Keratinocyte (primary cell): ENCODE data around the gene MUC4. TPM values are rescaled to one million over a fixed set of nuclear protein-coding genes. Genes with fewer than 3 reads are reported as not detected.

Experiments
- DNase-seq: peaks from one replicate; pipeline ENCODE4 v3.0.0-alpha.2; 2011; ENCODE audit warnings: low read depth, missing footprints, low spot score
- FAIRE-seq: peaks from 2 replicates; lab custom pipeline; 2011; peaks lifted over from hg19 to GRCh38; lab: Jason Lieb, UNC
- H2AFZ ChIP-seq: 2 replicates; pipeline ENCODE4 v1.6.0; 2012; ENCODE audit warnings: low read length, control low read depth, inconsistent platforms; ENCODE audit not compliant: control insufficient read depth
- H3K27ac ChIP-seq: 2 replicates; pipeline ENCODE4 v1.5.1; 2011; ENCODE audit warnings: low read length; ENCODE audit not compliant: control insufficient read depth, insufficient read depth
- H3K27me3 ChIP-seq: 3 replicates; pipeline ENCODE4 v1.6.0; 2011; ENCODE audit warnings: low read length; ENCODE audit not compliant: control insufficient read depth, insufficient read depth; ENCODE audit errors: extremely low read depth
- H3K36me3 ChIP-seq, 2 experiments: 2 replicates in 1 of 2; 3 replicates in 1 of 2; pipeline ENCODE4 v1.5.1; 2011; ENCODE audit warnings: low read length in 2 of 2, mild to moderate bottlenecking in 1 of 2; ENCODE audit not compliant: control insufficient read depth in 2 of 2, insufficient read depth in 2 of 2; ENCODE audit errors: extremely low read depth in 1 of 2
- H3K4me1 ChIP-seq: 3 replicates; pipeline ENCODE4 v1.5.1; 2011; ENCODE audit warnings: low read length; ENCODE audit not compliant: control insufficient read depth, insufficient read depth; ENCODE audit errors: extremely low read depth
- H3K4me2 ChIP-seq: 3 replicates; pipeline ENCODE4 v1.6.0; 2011; ENCODE audit warnings: low read depth, low read length; ENCODE audit not compliant: control insufficient read depth, insufficient read depth; ENCODE audit errors: extremely low read depth
- H3K4me3 ChIP-seq, 3 experiments: fragments of 200-600 bp in 1 of 3; sonication (generic) in 1 of 3; 2 replicates in 2 of 3; 3 replicates in 1 of 3; pipeline ENCODE4 v1.5.1; 2011 to 2016; ENCODE audit warnings: low read length in 3 of 3, mild to moderate bottlenecking in 3 of 3, control low read depth in 2 of 3, inconsistent platforms in 1 of 3, low read depth in 1 of 3, mixed read lengths in 1 of 3, mixed run types in 1 of 3, moderate library complexity in 1 of 3; ENCODE audit not compliant: control insufficient read depth in 2 of 3, insufficient read depth in 2 of 3; ENCODE audit errors: extremely low read depth in 1 of 3
- H3K79me2 ChIP-seq: 2 replicates; pipeline ENCODE4 v1.6.0; 2012; ENCODE audit warnings: low read length; ENCODE audit not compliant: control insufficient read depth, insufficient read depth
- H3K9ac ChIP-seq: 3 replicates; pipeline ENCODE4 v1.6.0; 2011; ENCODE audit warnings: low read length; ENCODE audit not compliant: control insufficient read depth, insufficient read depth; ENCODE audit errors: extremely low read depth
- H3K9me1 ChIP-seq: 3 replicates; pipeline ENCODE4 v1.6.0; 2011; ENCODE audit warnings: low read length; ENCODE audit not compliant: control insufficient read depth, insufficient read depth; ENCODE audit errors: extremely low read depth
- H3K9me3 ChIP-seq: 2 replicates; pipeline ENCODE4 v1.5.1; 2012; ENCODE audit warnings: low read depth, low read length; ENCODE audit not compliant: control insufficient read depth
- H4K20me1 ChIP-seq: 3 replicates; pipeline ENCODE4 v1.6.0; 2011; ENCODE audit warnings: low read length; ENCODE audit not compliant: control insufficient read depth, insufficient read depth; ENCODE audit errors: extremely low read depth
- EZH2 ChIP-seq: IDR thresholded peaks from one replicate; pipeline ENCODE4 v1.6.1; 2012; ENCODE audit warnings: inconsistent platforms, mild to moderate bottlenecking, low read length, moderate library complexity
- dilution Hi-C: fragments of 300-500 bp; cut with MboI; formaldehyde crosslinking; loops from one replicate; pipeline ENCODE4 v1.7.0; 2020; ENCODE audit warnings: low sequenced_read_pairs; ENCODE audit not compliant: extremely low pct_ligation_motif_present
- polyA plus RNA-seq, 5 experiments: library from polyadenylated mRNA; depleted of rRNA in 3 of 5; stranded (reverse) in 3 of 5; stranded (forward) in 1 of 5; unstranded in 1 of 5; fragments of >200 nt; gene quantifications; 1 replicate in 1 of 5; 2 replicates in 3 of 5; 3 replicates in 1 of 5; pipeline versions ENCODE4 v1.2.1 to v1.2.3, GENCODE V29; 2011 to 2012; ENCODE audit warnings: missing spikeins in 2 of 5, low read depth in 1 of 5, low replicate concordance in 1 of 5
- TF ChIP-seq, protein P1 (sequence below), 3 experiments: IDR thresholded peaks in 1 of 3; conservative IDR thresholded peaks in 1 of 3; optimal IDR thresholded peaks in 1 of 3; 2 replicates in 2 of 3; 3 replicates in 1 of 3; pipeline versions ENCODE3 to v1.5.1; 2011; ENCODE audit warnings: low read length in 3 of 3, mild to moderate bottlenecking in 3 of 3, moderate library complexity in 2 of 3, control low read depth in 1 of 3, inconsistent platforms in 1 of 3; ENCODE audit not compliant: insufficient read depth in 2 of 3; ENCODE audit errors: extremely low read depth in 1 of 3

Gene MUC4
- polyA plus RNA-seq, 1 donor (not counting 4 experiments of a cell fraction or from before 2014, with no cell fraction given): not detected

DNA sequence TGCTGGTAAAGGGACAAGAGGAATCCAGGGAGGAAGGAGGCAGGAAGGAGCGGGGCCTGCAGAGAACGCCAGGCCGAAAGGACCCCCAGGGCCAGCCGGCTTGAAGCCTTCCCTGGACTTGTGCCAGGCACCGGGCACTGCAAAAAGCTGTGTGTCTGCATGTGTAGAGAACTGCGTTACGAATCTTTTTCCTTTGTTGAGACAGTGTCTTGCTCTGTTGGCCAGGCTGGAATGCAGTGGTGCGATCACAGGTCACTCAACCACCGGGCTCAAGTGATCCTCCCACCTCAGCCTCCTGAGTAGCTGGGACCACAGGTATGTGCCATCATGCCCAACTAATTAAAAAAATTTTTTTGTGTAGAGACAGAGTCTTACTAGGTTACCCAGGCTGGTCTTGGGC lies 17.0 kb upstream of the MUC4 start:
- Histone ChIP-seq H3K27me3 (peaks cover 10% of the 10 kb centered on the region), H4K20me1 (no peaks in the 10 kb centered on the region), H3K4me1 (peaks cover 3% of the 10 kb centered on the region), H3K36me3 (no peaks in the 10 kb centered on the region), H3K4me3 (no peak overlapping the region), H2AFZ (no peak overlapping the region), H3K4me2 (no peak overlapping the region), H3K79me2 (no peaks in the 10 kb centered on the region), H3K9me3 (no peaks in the 10 kb centered on the region), H3K27ac (no peak overlapping the region), H3K9me1 (no peaks in the 10 kb centered on the region), H3K9ac (no peak overlapping the region)
- TF ChIP-seq EZH2: no peak
- TF ChIP-seq, protein P1, sequence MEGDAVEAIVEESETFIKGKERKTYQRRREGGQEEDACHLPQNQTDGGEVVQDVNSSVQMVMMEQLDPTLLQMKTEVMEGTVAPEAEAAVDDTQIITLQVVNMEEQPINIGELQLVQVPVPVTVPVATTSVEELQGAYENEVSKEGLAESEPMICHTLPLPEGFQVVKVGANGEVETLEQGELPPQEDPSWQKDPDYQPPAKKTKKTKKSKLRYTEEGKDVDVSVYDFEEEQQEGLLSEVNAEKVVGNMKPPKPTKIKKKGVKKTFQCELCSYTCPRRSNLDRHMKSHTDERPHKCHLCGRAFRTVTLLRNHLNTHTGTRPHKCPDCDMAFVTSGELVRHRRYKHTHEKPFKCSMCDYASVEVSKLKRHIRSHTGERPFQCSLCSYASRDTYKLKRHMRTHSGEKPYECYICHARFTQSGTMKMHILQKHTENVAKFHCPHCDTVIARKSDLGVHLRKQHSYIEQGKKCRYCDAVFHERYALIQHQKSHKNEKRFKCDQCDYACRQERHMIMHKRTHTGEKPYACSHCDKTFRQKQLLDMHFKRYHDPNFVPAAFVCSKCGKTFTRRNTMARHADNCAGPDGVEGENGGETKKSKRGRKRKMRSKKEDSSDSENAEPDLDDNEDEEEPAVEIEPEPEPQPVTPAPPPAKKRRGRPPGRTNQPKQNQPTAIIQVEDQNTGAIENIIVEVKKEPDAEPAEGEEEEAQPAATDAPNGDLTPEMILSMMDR (optimal IDR thresholded peaks at IDR 0.05 in 1 of 3, IDR thresholded peaks at IDR 0.05 in 1 of 3, conservative IDR thresholded peaks at IDR 0.05 in 1 of 3; ENCODE audit: extremely low read depth in 1 of 3, insufficient read depth in 2 of 3, low read length in 3 of 3): no peak
- dilution Hi-C loops: no loop called here
- FAIRE-seq: no peak
- DNase-seq: no peak

DNA sequence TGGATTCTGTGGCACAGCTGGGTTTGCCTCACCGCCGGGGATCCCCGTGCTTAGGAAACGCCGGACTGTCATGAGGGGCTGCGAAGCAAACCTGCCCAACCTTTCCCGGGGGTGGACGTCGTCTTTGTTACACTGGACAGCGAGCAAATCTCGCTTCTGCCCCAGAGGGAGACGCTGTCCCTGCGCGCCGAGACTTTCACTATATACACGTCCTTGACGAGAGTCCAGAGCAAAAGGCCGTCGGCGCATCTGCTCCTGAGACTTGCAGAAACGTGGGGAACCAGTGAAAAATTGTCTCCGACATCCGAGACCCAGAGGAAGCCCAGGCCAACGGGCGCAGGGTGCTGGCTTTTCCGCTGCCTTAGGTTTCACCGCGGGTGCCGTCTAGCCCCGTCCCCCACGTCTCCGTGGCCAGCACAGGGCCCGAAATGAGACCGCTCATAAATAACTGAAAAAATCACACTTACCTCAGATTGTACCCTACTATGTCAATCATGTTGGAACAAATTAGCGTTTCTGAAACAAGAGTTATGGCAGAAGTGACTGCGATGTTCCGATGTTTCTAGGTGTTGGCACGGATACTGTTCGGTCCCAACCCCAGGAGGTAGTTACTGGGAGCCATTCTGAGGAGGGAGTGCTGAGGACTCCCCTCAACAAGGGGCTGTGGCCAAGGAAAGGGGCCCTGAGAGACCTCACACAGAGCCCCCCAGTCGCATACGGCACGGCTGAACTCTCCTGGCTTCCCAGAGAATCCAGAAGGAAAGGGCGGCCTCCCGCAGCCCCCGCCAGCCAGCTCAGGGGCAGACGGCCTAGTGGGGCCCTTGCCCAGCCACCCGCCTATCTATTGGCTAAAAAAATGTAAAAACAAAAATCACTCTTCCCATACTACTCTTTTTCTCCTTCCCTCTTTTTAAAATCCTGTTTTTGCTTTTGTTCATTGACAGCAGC lies 14.4 kb upstream of the MUC4 start:
- Histone ChIP-seq H3K79me2 (no peaks in the 10 kb centered on the region), H3K9me3 (no peaks in the 10 kb centered on the region), H2AFZ (no peak overlapping the region), H3K4me1 (peaks cover 10% of the 10 kb centered on the region), H3K27ac (no peak overlapping the region), H3K4me3 (no peak overlapping the region), H3K9me1 (no peaks in the 10 kb centered on the region), H3K9ac (no peak overlapping the region), H3K4me2 (no peak overlapping the region), H3K27me3 (peaks cover 26% of the 10 kb centered on the region), H4K20me1 (no peaks in the 10 kb centered on the region), H3K36me3 (no peaks in the 10 kb centered on the region)
- DNase-seq: no peak
- dilution Hi-C loops: no loop called here
- no peak for FAIRE-seq
- TF ChIP-seq EZH2: no peak
- TF ChIP-seq, protein P1 (optimal IDR thresholded peaks at IDR 0.05 in 1 of 3, IDR thresholded peaks at IDR 0.05 in 1 of 3, conservative IDR thresholded peaks at IDR 0.05 in 1 of 3; ENCODE audit: extremely low read depth in 1 of 3, insufficient read depth in 2 of 3, low read length in 3 of 3): no peak
